HG02623 (cell line): ENCODE data around the gene TMEM132D.

Experiments
- ATAC-seq: cut with Tn5 transposase; IDR thresholded peaks from one replicate; pipeline ENCODE4 v1.9.1; 2021; ENCODE audit warnings: moderate library complexity; ENCODE audit not compliant: unreplicated experiment

The TMEM132D gene

GRCh38 chr12:129827102-129827865 lies 76.5 kb downstream of the TMEM132D start:
- no peak for ATAC-seq

GRCh38 chr12:129826273-129826672 lies 77.6 kb downstream of the TMEM132D start:
- ATAC-seq, result no peak

- no peak for ATAC-seq
These were observed 78.5 kb downstream of the TMEM132D start for GRCh38 chr12:129825316-129825715.

GRCh38 chr12:129821964-129822363 lies 81.9 kb downstream of the TMEM132D start:
- ATAC-seq, result no peak

GRCh38 chr12:129819391-129819790 lies 84.4 kb downstream of the TMEM132D start:
- ATAC-seq, result no peak

- ATAC-seq, result no peak
These were observed 88.0 kb downstream of the TMEM132D start for GRCh38 chr12:129815846-129816245.

GRCh38 chr12:129811963-129812362 lies 91.9 kb downstream of the TMEM132D start:
- ATAC-seq, result no peak

GRCh38 chr12:129807136-129807535 lies 96.7 kb downstream of the TMEM132D start:
- ATAC-seq, result no peak

- no peak for ATAC-seq
These were observed 112.4 kb downstream of the TMEM132D start for GRCh38 chr12:129791396-129791795.

GRCh38 chr12:129790930-129791329 lies 112.9 kb downstream of the TMEM132D start:
- ATAC-seq, result no peak

GRCh38 chr12:129790331-129790730 lies 113.5 kb downstream of the TMEM132D start:
- ATAC-seq, result no peak

GRCh38 chr12:129789921-129790320 lies 113.9 kb downstream of the TMEM132D start:
- ATAC-seq, result no peak

- ATAC-seq, result no peak
These were observed 115.2 kb downstream of the TMEM132D start for GRCh38 chr12:129788506-129789084.

- no peak for ATAC-seq
These were observed 123.8 kb downstream of the TMEM132D start for GRCh38 chr12:129779989-129780388.

- no peak for ATAC-seq
These were observed 124.8 kb downstream of the TMEM132D start for GRCh38 chr12:129779033-129779432.

- ATAC-seq, result no peak
These were observed 126.7 kb downstream of the TMEM132D start for GRCh38 chr12:129776977-129777667.

- ATAC-seq, result no peak
These were observed 131.0 kb downstream of the TMEM132D start for GRCh38 chr12:129772501-129773493.

GRCh38 chr12:129771238-129771637 lies 132.6 kb downstream of the TMEM132D start:
- no peak for ATAC-seq

- no peak for ATAC-seq
These were observed 138.1 kb downstream of the TMEM132D start for GRCh38 chr12:129765719-129766118.

GRCh38 chr12:129762436-129762835 lies 141.4 kb downstream of the TMEM132D start:
- no peak for ATAC-seq

GRCh38 chr12:129753586-129753985 lies 150.2 kb downstream of the TMEM132D start:
- ATAC-seq, result no peak
